OCI-LY3 (cell line): ENCODE measurements around the gene UBQLN4.

ENCODE experiments used
- CTCF ChIP-seq: fragments of 200-600, 300-600 bp; sonication (generic); IDR thresholded peaks from 2 replicates; pipeline ENCODE4 v1.5.1; 2014; ENCODE audit warnings: antibody characterized with exemption, low read length, low read depth
- EZH2phosphoT487 ChIP-seq: fragments of 200-600 bp; shearing (Covaris generic); IDR thresholded peaks from 2 replicates; pipeline ENCODE4 v1.6.1; 2018; ENCODE audit warnings: antibody characterized with exemption, mixed run types, low read depth

GRCh38 chr1:156042828-156043227 lies 10.8 kb downstream of the UBQLN4 start:
- no peak for TF ChIP-seq CTCF
- no peak for TF ChIP-seq EZH2phosphoT487
